Suppressor macrophage treated with lipopolysaccharide for 4 hours (primary cell): Measurements from ENCODE around the gene RASA2.

ENCODE experiments used
- DNase-seq: peaks from one replicate; pipeline ENCODE4 v3.0.0-alpha.2; 2020

RASA2 gene

DNA sequence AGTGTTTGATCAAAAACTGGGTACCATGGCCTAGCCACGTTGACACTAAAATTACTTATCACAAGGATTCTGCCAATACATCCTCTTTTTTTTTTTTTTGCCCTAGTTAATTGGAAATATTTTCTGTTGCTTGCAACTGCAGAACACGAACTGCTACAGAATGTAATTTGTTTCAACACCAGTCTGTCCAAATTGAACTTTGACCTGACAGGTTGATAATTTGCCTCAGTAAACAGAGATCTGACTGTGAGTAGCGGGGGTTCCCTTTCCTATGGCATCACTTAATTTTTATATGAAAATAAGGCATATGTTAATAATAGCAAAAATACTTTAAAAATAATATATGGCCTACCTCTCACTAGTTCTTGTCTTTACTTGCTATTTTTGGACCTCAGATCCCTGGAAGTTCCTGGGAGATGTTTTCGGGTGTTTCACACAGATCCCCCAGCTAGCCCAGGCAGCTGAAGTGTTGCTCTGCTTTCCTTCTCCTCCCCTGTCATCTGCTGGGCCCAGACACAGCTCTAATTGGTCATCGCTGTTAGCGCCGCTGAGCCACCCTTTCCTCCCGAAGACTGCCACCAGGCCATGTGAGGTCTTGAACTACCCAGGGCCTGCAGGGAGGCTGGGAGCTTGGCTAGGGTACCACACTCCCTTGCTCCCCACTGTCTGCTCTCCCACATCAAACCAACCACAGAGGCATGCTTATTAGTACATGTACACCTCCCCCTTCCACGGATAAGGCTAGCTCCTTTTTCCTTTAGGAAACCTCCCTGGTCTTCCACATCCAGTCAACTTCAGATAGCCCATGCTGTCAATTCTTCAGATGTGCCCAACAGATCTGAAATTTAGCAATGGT lies 161.5 kb downstream of the RASA2 start:
- no peak for DNase-seq

DNA sequence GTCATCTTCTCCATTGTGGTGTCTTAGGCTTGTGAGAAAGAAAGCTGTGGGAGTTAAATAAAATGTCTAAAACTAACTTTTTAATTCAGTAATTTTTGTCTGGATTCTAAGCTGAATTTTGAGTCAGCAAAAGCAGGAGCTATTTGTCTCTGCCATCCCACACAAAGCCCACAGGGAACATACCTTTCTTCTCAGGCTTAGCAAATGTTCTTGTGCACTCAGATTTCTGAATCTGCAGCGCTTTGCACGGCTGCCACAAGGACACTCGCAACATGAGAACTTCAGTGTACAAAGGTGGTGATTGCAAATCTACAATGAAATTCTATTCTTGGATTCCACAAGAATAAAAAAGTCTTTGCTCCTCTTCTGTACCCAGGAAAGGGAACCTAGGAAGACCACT lies 163.0 kb downstream of the RASA2 start:
- no peak for DNase-seq

DNA sequence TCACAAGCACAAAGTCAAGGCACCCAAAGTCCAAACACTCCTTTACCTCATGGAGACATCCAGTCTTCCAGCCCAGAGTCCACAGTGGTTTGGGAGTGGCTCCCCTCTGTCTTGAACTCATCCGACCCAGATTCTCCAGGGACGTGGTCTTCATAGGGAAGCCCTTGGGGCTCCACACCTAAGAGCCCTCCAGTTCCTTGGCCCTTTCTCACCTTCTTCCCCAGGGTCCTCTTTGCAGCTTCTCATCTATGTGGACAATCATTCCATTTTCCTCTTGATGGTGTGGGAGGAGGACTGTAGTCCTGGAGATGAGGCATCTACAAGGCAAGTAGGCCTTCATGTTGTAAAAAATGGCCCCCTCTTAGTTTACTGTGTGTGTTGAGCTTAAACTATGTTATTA lies 164.0 kb downstream of the RASA2 start:
- no peak for DNase-seq

DNA sequence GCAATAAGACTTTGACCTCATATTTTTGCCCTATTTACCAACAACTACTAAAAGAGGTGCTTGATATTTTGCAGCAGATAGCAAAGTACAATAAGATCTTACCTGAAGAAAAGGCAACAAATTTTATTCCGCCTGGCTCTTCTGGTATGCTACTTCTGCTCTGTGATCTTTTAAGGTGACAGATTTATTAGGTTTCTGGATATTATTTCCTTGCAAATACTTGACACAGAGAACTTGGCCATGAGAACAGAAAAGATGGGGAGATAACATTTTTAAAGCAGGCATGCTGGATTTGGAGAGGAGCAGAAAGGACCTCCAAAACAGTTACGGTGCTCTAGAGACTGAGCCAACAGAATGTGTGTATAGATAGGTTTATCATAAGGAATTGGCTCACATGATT lies 164.6 kb downstream of the RASA2 start:
- no peak for DNase-seq

DNA sequence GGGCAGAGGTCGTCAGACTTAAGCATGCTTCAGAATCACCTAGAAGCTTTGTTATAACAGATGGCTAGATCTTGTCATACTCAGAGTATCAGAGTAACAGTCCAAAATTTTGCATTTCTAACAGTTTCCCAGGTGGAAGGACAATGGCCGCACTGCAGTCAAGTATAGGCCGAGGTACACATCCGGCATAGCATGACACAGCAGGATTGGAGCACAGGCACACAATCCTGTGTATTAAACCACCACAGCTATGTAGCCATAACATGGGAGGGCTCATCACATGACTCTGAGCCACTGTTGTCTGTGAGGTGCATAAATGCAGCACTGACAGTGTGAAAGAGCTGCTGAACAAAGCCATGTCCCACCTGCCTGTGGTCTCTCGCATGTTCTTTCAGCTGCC lies 165.5 kb downstream of the RASA2 start:
- no peak for DNase-seq

DNA sequence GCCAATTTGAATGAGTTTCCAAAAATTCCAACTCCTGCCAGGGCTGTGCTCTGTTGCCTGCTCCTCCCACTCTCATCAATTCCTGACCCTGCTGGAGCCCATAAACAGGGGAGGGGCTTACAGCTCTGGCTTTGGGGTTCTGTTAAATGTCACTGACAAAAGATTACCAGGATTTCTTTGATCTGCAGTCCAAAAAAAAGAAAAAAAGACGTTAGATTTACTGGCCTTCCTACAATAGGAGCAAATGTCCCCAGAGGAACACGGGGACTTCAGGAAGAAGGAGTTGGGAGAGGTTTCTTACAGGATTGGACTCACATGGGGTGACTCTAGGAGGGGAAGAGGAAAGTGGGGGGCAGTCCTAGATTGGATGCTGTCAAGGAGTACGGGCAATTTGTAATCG lies 167.0 kb downstream of the RASA2 start:
- DNase-seq, result no peak

DNA sequence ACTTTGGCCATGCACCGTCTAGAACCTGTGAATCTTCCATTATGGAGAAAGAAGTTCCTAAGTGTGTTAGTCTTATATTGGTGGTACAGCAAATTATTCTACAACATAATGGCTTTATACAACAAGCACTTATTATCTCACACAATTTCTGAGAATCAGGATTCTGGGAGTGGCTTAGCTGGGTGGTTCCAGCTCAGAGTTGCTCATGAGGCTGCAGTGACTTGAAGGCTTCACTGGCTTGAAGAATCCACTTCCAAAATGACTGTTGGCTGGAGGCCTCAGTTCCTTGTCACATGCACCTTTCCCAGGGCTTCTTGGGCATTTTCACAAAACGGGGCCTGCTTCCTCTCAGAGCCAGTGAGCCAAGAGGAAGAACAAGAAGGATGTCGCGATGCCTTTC lies 169.0 kb downstream of the RASA2 start:
- DNase-seq, result no peak

DNA sequence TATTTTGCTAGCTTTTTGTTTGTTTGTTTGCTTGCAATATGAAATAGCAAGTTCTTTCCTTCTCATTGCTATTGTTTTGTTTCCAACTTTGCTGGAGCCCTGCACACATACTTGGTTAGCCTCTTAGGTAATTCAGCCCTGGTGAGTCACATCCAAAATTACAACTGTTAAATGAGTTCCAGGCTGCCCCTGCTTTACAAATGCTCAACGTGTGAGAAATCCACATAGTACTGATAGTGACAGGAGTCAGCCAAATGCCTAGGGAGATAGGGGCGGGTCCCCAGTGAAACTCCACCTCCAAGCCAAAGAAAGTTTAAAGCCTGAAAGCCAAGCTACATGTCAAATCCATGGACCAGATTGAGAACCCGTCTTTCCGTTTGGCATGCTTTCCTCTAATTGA lies 169.9 kb downstream of the RASA2 start:
- DNase-seq, result no peak

DNA sequence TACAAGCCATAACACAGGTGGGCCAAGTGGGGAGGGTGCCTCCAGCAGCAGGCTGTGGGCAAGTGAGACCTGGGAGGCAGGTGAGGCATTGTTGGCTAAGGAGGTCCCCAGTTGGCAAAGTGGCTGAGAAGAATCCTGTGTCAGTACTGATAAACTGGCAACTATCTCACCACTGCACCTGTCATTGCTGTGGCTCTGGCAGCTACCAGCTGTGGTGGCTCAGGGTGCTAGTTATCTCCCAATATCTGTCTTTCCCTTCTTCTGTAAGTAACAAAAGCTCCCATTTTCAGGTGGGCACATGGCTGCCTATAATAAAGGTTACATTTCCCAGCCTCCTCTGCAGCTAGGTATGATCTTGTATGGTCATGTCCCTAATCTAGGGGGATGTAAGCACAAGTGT lies 170.7 kb downstream of the RASA2 start:
- no peak for DNase-seq

DNA sequence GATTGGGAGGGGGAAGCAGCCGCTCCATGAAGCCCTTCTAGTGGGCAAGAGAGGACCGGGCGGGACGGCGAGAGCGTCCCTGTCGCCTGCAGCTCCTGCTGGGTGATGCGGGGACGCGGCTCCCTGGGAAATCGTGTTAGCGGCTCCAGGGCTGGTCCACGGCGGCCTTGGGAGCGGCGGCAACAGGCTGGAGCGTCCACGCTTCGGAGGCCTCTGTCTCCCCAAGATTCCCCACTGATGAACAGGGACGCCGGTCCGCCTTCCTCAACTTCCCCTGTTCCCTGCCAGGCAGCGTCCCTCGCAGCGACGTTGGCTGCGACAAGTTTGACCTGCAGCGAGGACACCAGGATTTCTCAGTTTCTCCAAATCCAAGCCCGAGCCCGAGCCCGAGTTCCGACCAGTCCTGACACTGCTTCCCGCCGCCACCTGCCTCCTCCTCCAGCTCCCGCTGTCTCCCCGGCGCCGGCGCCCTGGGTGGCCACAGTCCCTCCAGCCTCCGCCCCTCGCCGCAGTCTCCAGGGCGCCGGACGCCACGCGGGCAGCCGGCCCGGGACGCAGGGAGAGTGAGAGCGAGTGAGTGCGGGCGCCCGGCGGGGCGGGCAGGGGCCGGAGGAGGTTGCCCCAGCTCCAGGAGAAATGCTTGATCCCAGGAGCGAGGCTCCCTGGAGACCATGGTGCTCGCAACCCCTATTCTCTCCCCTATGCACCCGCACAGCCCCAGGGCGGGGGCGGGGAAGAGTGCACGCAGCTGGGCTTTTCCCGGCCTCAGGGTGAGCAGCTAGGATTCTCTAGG lies 173.2 kb downstream of the RASA2 start:
- DNase-seq, result peak; percentile 46

DNA sequence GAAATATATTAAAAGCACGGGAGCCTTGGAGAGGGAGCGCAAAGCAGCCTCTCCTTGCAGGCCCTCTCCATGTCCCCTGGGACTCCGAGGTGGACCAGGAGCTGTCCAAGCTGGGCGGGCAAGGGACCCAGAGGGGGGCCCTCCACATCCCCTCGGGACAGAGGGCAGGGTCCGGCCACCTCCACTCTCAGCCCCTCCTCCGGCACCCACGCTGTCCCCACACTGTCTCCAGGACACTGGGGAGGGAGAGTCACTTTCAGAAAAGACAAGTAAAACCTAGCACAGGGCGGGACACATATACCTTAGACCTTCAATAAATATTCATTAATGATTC lies 173.8 kb downstream of the RASA2 start:
- no peak for DNase-seq

DNA sequence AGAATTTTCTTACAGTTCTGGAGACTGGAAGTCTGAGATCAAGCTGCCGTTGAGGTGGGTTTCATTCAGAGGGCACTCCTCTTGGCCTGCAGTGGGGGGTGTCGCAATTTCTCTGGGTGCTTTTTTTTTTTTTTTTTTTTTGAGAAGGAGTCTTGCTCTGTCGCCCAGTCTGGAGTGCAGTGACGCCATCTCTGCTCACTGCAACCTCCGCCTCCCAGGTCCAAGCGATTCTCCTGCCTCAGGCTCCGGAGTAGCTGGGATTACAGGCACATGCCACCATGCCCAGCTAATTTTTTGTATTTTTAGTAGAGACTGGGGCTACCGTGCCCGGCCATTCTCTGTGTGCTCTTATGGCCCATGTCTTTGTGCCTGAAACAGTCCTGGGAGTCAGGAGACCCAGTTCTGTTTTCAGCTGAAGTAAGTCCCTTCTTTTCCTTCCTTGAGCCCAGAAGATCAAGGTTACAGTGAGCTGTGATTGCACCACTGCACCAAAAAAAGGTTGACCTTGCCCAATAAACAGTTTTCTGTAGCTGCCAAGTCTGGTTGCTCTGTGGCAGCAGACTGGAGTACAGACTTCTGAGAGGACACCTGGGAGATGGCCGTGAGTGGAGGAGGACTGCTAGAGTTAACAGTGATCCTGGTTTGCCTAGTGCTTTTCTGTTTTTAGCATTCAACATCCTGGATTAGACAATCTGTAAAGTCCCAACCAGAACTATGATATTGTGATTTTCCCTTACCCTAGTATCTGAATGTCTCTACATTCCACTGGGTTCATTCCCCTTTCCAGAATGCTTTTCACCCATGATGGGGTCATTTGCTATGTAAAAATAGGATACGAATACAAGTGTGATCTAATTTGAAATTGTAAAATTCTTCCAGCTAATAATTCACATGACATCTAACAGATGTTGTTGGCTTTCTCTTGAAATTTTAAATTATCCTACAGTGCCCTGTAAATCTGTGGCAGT lies 174.7 kb downstream of the RASA2 start:
- DNase-seq, result no peak

DNA sequence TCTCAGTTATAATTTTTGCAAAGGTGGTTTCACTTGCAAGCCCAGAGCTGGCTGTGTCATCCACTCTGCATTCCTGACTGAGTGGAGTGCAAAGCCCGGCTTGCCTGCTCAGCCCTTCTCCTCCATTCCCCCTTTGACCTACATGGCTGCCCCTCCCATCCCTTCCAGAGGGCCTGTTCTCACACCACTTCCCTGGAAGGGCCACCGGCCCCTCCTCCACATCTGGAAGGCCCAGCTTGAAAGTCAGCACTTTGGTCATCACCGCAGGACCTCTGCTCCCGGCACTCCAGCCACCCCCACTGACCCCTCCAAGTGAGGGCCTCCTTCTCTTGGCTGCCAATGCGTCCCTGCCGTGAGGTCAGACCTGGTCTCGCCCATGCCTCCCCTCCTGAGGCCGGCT lies 177.2 kb downstream of the RASA2 start:
- DNase-seq, result no peak
